Astrocyte of the cerebellum (primary cell): ENCODE measurements around the gene GRN.
"Not testable (repeated sequence)": the region's sequence is repeated elsewhere in the genome, so short reads cannot be mapped to it uniquely, and the experiment has no call there.

Experiments used
- DNase-seq: peaks from one replicate; pipeline ENCODE4 v3.0.0-alpha.2; 2011; ENCODE audit warnings: low read depth
- H3K4me3 ChIP-seq: 2 replicates; pipeline ENCODE4 v1.5.1; 2011; ENCODE audit warnings: mild to moderate bottlenecking, low read depth, low read length, moderate library complexity
- CTCF ChIP-seq: IDR thresholded peaks from 2 replicates; pipeline ENCODE4 v1.5.1; 2012; ENCODE audit warnings: low read length, low read depth, moderate library complexity, mild to moderate bottlenecking; ENCODE audit errors: missing control alignments
- in situ Hi-C: cut with HindIII; loops from 2 replicates; pipeline ENCODE4 v1.10.0; 2017; ENCODE audit warnings: low sequenced_read_pairs

GRN gene

GRCh38 chr17:44362949-44363612, 18.0 kb downstream of the GRN start:
- peak overlapping the region; percentile 80 for H3K4me3 ChIP-seq
- in situ Hi-C loops, result loop anchor here (25.0 kb wide), 1 partner anchor 274 kb away; no protein-coding TSS in a partner anchor
- DNase-seq, result no peak
- no peak for TF ChIP-seq CTCF

GRCh38 chr17:44363613-44364159, 18.6 kb downstream of the GRN start, which contains the start of gene FAM171A2:
Gene FAM171A2, minus strand, starts transcription at chr17:44363853. Its CDS starts 139 bp downstream, at chr17:44363714.
- H3K4me3 ChIP-seq, result peak within 1 kb of the TSS; percentile 80
- in situ Hi-C loops, result loop anchor here (25.0 kb wide), 1 partner anchor 274 kb away; no protein-coding TSS in a partner anchor
- DNase-seq, result peak; percentile 22
- TF ChIP-seq CTCF, result no peak

GRCh38 chr17:44365051-44365450, 19.9 kb downstream of the GRN start:
- H3K4me3 ChIP-seq, DNase-seq: not testable (repeated sequence)
- in situ Hi-C loops, result loop anchor here (25.0 kb wide), 1 partner anchor 272 kb away; no protein-coding TSS in a partner anchor

DNA sequence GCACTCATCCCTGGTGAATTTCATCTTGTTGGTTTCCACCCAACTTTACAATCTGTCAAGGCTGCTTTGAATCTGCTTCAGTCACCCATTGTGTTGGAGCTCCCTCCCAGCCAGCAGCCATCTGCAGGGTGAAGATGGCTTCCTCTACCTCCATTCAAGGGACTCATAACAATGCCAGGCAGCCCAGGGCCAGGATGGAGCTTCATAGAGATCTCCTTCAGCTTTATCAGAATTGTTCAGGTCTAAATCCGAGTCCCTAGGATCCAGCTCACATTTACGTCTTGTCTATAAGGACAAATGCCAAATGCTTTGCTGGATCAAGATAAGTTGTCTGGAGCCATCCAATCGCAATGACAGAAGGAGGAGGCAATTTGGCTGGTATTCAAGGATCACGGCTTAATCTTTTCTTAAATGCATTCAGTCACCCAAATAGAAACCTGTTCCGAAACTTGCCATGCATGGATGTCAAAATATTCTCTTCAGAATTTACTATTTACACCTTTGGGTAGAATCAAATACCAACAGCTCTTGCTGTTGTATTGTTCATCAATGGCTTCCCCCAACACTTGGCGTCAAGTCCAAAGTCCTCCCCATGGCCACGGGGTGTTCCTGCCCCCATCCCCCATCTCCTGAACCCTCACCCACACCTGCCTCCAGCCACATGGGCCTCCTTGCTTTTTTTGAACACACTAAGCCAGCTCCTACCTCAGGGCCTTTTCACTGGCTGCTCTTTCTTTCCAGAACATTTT, 22.3 kb downstream of the GRN start:
- no peak for DNase-seq
- TF ChIP-seq CTCF, result no peak
- no peak overlapping the region for H3K4me3 ChIP-seq
- in situ Hi-C loops, result loop anchor here (25.0 kb wide), 1 partner anchor 270 kb away; no protein-coding TSS in a partner anchor

DNA sequence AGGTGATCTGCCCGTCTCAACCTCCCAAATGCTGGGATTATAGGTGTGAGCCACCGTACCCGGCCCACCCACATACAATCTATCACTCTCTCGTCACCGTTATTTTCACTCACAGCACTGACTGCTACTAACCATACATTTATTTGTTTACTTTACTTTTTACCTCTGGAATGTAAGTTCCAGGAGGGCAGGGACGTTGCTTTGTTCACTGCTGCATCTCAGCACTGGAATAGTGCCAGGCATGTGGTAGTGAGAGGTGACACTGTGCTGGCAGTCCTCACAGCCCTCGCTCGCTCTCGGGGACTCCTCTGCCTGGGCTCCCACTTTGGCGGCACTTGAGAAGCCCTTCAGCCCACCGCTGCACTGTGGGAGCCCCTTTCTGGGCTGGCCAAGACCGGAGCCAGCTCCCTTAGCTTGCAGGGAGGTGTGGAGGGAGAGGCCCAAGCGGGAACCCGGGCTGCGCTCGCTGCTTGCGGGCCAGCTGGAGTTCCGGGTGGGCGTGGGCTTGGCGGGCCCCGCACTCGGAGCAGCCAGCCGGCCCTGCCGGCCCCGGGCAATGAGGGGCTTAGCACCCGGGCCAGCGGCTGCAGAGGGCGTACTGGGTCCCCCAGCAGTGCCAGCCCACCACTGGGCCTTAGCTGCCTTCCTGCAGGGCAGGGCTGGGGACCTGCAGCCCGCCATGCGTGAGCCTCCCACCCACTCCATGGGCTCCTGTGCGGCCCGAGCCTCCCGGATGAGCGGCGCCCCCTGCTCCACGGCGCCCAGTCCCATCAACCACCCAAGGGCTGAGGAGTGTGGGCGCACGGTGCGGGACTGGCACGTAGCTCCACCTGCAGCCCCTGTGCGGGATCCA, 23.5 kb downstream of the GRN start:
- in situ Hi-C loops, result loop anchor here (25.0 kb wide), 1 partner anchor 269 kb away; no protein-coding TSS in a partner anchor
- not testable (repeated sequence) for DNase-seq, H3K4me3 ChIP-seq

DNA sequence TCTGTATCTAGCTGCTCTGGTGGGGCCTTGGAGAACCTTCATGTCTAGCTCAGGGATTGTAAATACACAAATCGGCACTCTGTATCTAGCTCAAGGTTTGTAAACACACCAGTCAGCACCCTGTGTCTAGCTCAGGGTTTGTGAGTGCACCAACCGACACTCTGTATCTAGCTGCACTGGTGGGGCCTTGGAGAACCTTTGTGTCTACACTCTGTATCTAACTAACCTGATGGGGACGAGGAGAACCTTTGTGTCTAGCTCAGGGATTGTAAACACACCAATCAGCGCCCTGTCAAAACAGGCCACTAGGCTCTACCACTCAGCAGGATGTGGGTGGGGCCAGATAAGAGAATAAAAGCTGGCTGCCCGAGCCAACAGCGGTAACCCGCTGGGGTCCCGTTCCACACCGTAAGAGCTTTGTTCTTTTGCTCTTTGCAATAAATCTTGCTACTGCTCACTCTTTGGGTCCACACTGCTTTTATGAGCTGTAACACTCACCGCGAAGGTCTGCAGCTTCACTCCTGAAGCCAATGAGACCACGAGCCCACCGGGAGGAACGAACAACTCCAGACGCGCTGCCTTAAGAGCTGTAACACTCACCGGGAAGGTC, 24.4 kb downstream of the GRN start:
- in situ Hi-C loops, result loop anchor here (25.0 kb wide), 1 partner anchor 268 kb away; no protein-coding TSS in a partner anchor
- not testable (repeated sequence) for H3K4me3 ChIP-seq, DNase-seq

DNA sequence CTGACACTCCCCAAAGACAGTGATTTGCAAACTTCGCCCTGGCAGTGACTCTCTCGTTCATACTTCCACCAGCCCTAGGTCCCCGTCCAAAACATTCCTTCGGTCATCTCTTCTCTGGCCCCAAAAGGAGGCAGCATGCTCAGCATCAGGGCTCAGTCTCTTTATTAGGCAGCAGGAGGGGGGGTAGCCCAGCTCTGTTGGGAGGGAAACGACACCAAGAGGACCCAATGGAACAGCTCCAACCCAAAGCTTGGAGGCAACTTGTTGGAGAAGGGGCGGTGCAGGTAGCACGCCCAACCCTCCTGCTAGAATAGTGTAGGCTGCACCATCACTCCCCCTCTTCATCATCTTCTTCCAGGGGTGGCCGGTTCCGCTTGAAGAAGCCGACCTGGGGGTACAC, 26.9 kb downstream of the GRN start:
- DNase-seq, result no peak
- H3K4me3 ChIP-seq, result no peak overlapping the region
- in situ Hi-C loops, result loop anchor here (25.0 kb wide), 1 partner anchor 265 kb away; no protein-coding TSS in a partner anchor
- TF ChIP-seq CTCF, result no peak
